B cell (primary cell): Measurements from ENCODE around the gene ARHGEF38. TPM values are rescaled to one million over a fixed set of nuclear protein-coding genes. Genes with fewer than 3 reads are reported as not detected.

Experiments used
- ATAC-seq: fragments of 200-7000 bp; cut with Tn5 transposase; one replicate; pipeline ENCODE4 v1.10.0; 2021; ENCODE audit warnings: low read depth, mild to moderate bottlenecking, moderate number of reproducible peaks, moderate library complexity
- CTCF ChIA-PET: fragments of 350-600 bp; sonication (Branson Sonifier 250); formaldehyde crosslinking; loops from one replicate; lab custom pipeline; 2021; ENCODE audit warnings: antibody characterized with exemption, inconsistent platforms; lab: Charles Lee
- POLR2A ChIA-PET: fragments of 350-600 bp; sonication (Branson Sonifier 250); formaldehyde crosslinking; loops from one replicate; lab custom pipeline; 2021; ENCODE audit warnings: antibody characterized with exemption; lab: Charles Lee
- DNase-seq: peaks from one replicate; pipeline ENCODE4 v3.0.0; 2013
- H2AFZ ChIP-seq: 2 replicates; pipeline ENCODE4 v1.6.1; 2012; ENCODE audit warnings: mild to moderate bottlenecking, low read depth, low read length; ENCODE audit not compliant: insufficient read depth, poor library complexity, severe bottlenecking
- H3K27ac ChIP-seq, 2 donors: 1 replicate in 1 of 2; 2 replicates in 1 of 2; pipeline ENCODE4 v1.5.1; 2012 to 2013; ENCODE audit warnings: low read length in 2 of 2, mild to moderate bottlenecking in 2 of 2, moderate library complexity in 1 of 2
- H3K27me3 ChIP-seq, 4 experiments: fragments of 200-600 bp in 1 of 4; sonication (generic) in 1 of 4; replicated peaks in 1 of 4; 1 replicate in 2 of 4; 2 replicates in 2 of 4; pipeline versions ENCODE4 v1.6.1 to v1.7.0; 2013 to 2016; ENCODE audit warnings: low read length in 3 of 4, mild to moderate bottlenecking in 2 of 4, mixed read lengths in 1 of 4, moderate library complexity in 1 of 4; ENCODE audit not compliant: insufficient read depth in 4 of 4, control insufficient read depth in 3 of 4; ENCODE audit errors: control extremely low read depth in 1 of 4
- H3K36me3 ChIP-seq, 2 experiments: replicated peaks in 1 of 2; 1 replicate in 1 of 2; 2 replicates in 1 of 2; pipeline versions ENCODE4 v1.6.1 to v1.7.1; 2013; ENCODE audit warnings: low read length in 1 of 2; ENCODE audit not compliant: insufficient read depth in 2 of 2, control insufficient read depth in 1 of 2; ENCODE audit errors: control extremely low read depth in 1 of 2, extremely low read depth in 1 of 2
- H3K4me1 ChIP-seq, 2 donors: fragments of 200-600 bp in 1 of 2; sonication (generic) in 1 of 2; 1 replicate in 1 of 2; 2 replicates in 1 of 2; pipeline versions ENCODE4 v1.5.1 to v1.6.1; 2013 to 2017; ENCODE audit warnings: low read length in 2 of 2; ENCODE audit not compliant: control insufficient read depth in 2 of 2, insufficient read depth in 2 of 2
- H3K4me2 ChIP-seq: replicated peaks from 2 replicates; pipeline ENCODE3; 2012; ENCODE audit warnings: mild to moderate bottlenecking, low read depth, low read length; ENCODE audit not compliant: poor library complexity, severe bottlenecking
- H3K4me3 ChIP-seq, 5 experiments: fragments of 200-600 bp in 1 of 5; sonication (generic) in 1 of 5; 1 replicate in 3 of 5; 2 replicates in 2 of 5; pipeline versions ENCODE4 v1.5.1 to v1.7.0; 2011 to 2016; ENCODE audit warnings: low read length in 4 of 5, mild to moderate bottlenecking in 4 of 5, low read depth in 2 of 5, control low read depth in 1 of 5, moderate library complexity in 1 of 5; ENCODE audit not compliant: insufficient read depth in 1 of 5; ENCODE audit errors: control extremely low read depth in 1 of 5, extremely low read depth in 1 of 5
- H3K79me2 ChIP-seq: fragments of 200-600 bp; sonication (generic); one replicate; pipeline ENCODE4 v1.6.0; 2016; ENCODE audit warnings: low read length; ENCODE audit not compliant: control insufficient read depth, insufficient read depth
- H3K9ac ChIP-seq: fragments of 200-600 bp; sonication (generic); 2 replicates; pipeline ENCODE4 v1.6.1; 2017; ENCODE audit warnings: mild to moderate bottlenecking, low read length, moderate library complexity
- H3K9me3 ChIP-seq, 3 donors: one replicate each; pipeline versions ENCODE4 v1.6.1 to v1.7.1; 2013; ENCODE audit warnings: low read length in 2 of 3; ENCODE audit not compliant: control insufficient read depth in 2 of 3, insufficient read depth in 1 of 3; ENCODE audit errors: control extremely low read depth in 1 of 3
- H4K20me1 ChIP-seq: 2 replicates; pipeline ENCODE4 v1.6.0; 2012; ENCODE audit warnings: mild to moderate bottlenecking, low read length; ENCODE audit not compliant: insufficient read depth, control insufficient read depth, poor library complexity, severe bottlenecking
- H3K27ac Mint-ChIP-seq: one replicate; pipeline ENCODE4 v1.8.0; 2021; ENCODE audit warnings: mixed read lengths
- H3K27me3 Mint-ChIP-seq: one replicate; pipeline ENCODE4 v1.8.0; 2021; ENCODE audit warnings: mixed read lengths
- H3K4me1 Mint-ChIP-seq: one replicate; pipeline ENCODE4 v1.8.0; 2021; ENCODE audit warnings: mixed read lengths
- H3K4me3 Mint-ChIP-seq: one replicate; pipeline ENCODE4 v1.8.0; 2021; ENCODE audit warnings: mixed read lengths
- H3K9me3 Mint-ChIP-seq: one replicate; pipeline ENCODE4 v1.8.0; 2022; ENCODE audit warnings: mixed read lengths; ENCODE audit not compliant: insufficient read depth
- CTCF ChIP-seq: fragments of 200-600 bp; IDR thresholded peaks from one replicate; pipeline ENCODE4 v1.8.0; 2022; ENCODE audit warnings: antibody characterized with exemption, mild to moderate bottlenecking
- EZH2 ChIP-seq: IDR thresholded peaks from 2 replicates; pipeline ENCODE4 v1.6.1; 2012; ENCODE audit warnings: borderline replicate concordance, low read depth, mild to moderate bottlenecking, moderate library complexity, low read length; ENCODE audit not compliant: insufficient read depth, poor library complexity, severe bottlenecking
- WGBS: methylation state at CpG from one replicate; pipeline ENCODE4 v1.1.5; 2013; ENCODE audit warnings: missing lambda C conversion rate; ENCODE audit not compliant: insufficient coverage; 5-methylcytosine and 5-hydroxymethylcytosine counted together
- intact Hi-C: fragments of 100-400 bp; cut with micrococcal nuclease; formaldehyde crosslinking; loops from one replicate; pipeline ENCODE4 v1.10.0; 2022
- polyA plus RNA-seq: library from polyadenylated mRNA; depleted of rRNA; stranded (reverse); fragments of >200 nt; gene quantifications from 2 replicates; pipeline ENCODE4 v1.2.3, GENCODE V29; 2012
- total RNA-seq, 2 donors: library from RNA; stranded (reverse); fragments of 120-200 nt in 1 of 2; gene quantifications; 1 replicate in 1 of 2; 2 replicates in 1 of 2; pipeline versions ENCODE4 v1.2.3 to v1.2.4, GENCODE V29; 2013 to 2022

Gene ARHGEF38
- total and polyA plus RNA-seq, 2 donors (not counting 1 experiment from before 2014, with no cell fraction given) = not detected

GRCh38 chr4:105510245-105510644 lies 42.2 kb upstream of the ARHGEF38 start:
- DNase-seq = no peak
- no peak for ATAC-seq
- whole genome bisulfite sequencing = no CpG with 5 or more reads among the region's 2 CpGs
- Histone ChIP-seq H3K4me2 (no peak overlapping the region), H3K36me3 (no peaks in the 10 kb centered on the region), H3K79me2 (no peaks in the 10 kb centered on the region), H3K27ac (no peak overlapping the region), H3K4me3 (no peak overlapping the region), H3K27me3 (no peaks in the 10 kb centered on the region), H4K20me1 (no peaks in the 10 kb centered on the region), H3K9me3 (no peaks in the 10 kb centered on the region), H2AFZ (no peak overlapping the region), H3K4me1 (no peaks in the 10 kb centered on the region), H3K9ac (no peak overlapping the region)
- Mint-ChIP-seq H3K4me3 (no peak overlapping the region), H3K9me3 (peaks cover 1% of the 10 kb centered on the region), H3K27me3 (no peaks in the 10 kb centered on the region), H3K4me1 (peaks cover 12% of the 10 kb centered on the region), H3K27ac (no peak overlapping the region)
- TF ChIP-seq CTCF (no peak), EZH2 (no peak)
- POLR2A ChIA-PET = no interaction called here
- CTCF ChIA-PET = no interaction called here
- intact Hi-C loops = no loop called here

GRCh38 chr4:105520819-105521790 lies 31.3 kb upstream of the ARHGEF38 start:
- H4K20me1 ChIP-seq = no peaks in the 10 kb centered on the region
- H3K27me3 ChIP-seq = peaks cover 0 to 4% (median under 1%) of the 10 kb centered on the region in 4 experiments
- H3K36me3 ChIP-seq = no peaks in the 10 kb centered on the region
- H3K4me2 ChIP-seq = no peak overlapping the region
- no peak overlapping the region for H3K4me3 ChIP-seq
- no peaks in the 10 kb centered on the region for H3K4me1 ChIP-seq
- peaks cover 3% of the 10 kb centered on the region for H3K27me3 Mint-ChIP-seq
- H3K27ac Mint-ChIP-seq = no peak overlapping the region
- ChIA-PET POLR2A (interaction anchor here (0.5 kb wide), 1 partner anchor 189 kb away, joined by 5 read pairs; no protein-coding TSS in a partner anchor), CTCF (interaction anchor here (0.6 to 3.4 kb wide), 11 partner anchors 10 to 580 kb away, joined by 3 to 39 read pairs (median 4); partner anchors contain the start of gene PPA2)
- H3K9ac ChIP-seq = no peak overlapping the region
- no peaks in the 10 kb centered on the region for H3K79me2 ChIP-seq
- H2AFZ ChIP-seq = no peak overlapping the region
- no peaks in the 10 kb centered on the region for H3K4me1 Mint-ChIP-seq
- no peak for ATAC-seq
- intact Hi-C loops = loop anchor here (1.0 kb wide), 1 partner anchor 194 kb away; no protein-coding TSS in a partner anchor
- DNase-seq = peak; percentile 40
- WGBS = no CpG with 5 or more reads among the region's 3 CpGs
- no peak overlapping the region for H3K4me3 Mint-ChIP-seq
- H3K9me3 ChIP-seq = no peaks in the 10 kb centered on the region
- H3K27ac ChIP-seq = no peak overlapping the region
- H3K9me3 Mint-ChIP-seq = no peaks in the 10 kb centered on the region
- TF ChIP-seq EZH2 (no peak), CTCF (peak; percentile 68)
